GM23338 (cell line): ENCODE data around the gene XPNPEP2.

ENCODE experiments used
- CTCF ChIP-seq, 2 experiments: fragments of 200-600 bp in 1 of 2; sonication (generic) in 1 of 2; conservative IDR thresholded peaks; 2 replicates each; pipeline versions ENCODE4 v1.5.1 to v1.6.1; 2016 to 2017; ENCODE audit warnings: antibody characterized with exemption in 2 of 2, low read depth in 2 of 2, mild to moderate bottlenecking in 2 of 2, moderate library complexity in 1 of 2
- EZH2 ChIP-seq: fragments of 200-600 bp; sonication (generic); IDR thresholded peaks from one replicate; pipeline ENCODE4 v1.8.0; 2017; ENCODE audit warnings: antibody characterized with exemption, mild to moderate bottlenecking, low read depth; ENCODE audit not compliant: unreplicated experiment
- EZH2phosphoT487 ChIP-seq: fragments of 200-600 bp; sonication (generic); IDR thresholded peaks from one replicate; pipeline ENCODE4 v1.8.1; 2018; ENCODE audit warnings: antibody characterized with exemption; ENCODE audit not compliant: unreplicated experiment
- POLR2AphosphoS5 ChIP-seq: IDR thresholded peaks from 2 replicates; pipeline ENCODE4 v1.6.1; 2016; ENCODE audit warnings: antibody characterized with exemption, low read depth
- REST ChIP-seq: IDR thresholded peaks from one replicate; pipeline ENCODE4 v1.6.1; 2018; ENCODE audit warnings: antibody characterized with exemption; ENCODE audit not compliant: unreplicated experiment

GRCh38 chrX:129705377-129705925 lies 33.3 kb upstream of the XPNPEP2 start:
- TF ChIP-seq CTCF (conservative IDR thresholded peaks at IDR 0.05; ENCODE audit: low read depth in 2 of 2) = no peak
- no peak for TF ChIP-seq REST
- TF ChIP-seq POLR2AphosphoS5 = no peak
- TF ChIP-seq EZH2phosphoT487 = no peak
- TF ChIP-seq EZH2 = no peak
